Stimulated activated CD4-positive, alpha-beta T cell treated with anti-CD3 and anti-CD28 coated beads, Interleukin-4, amount 100 ng/mL, for 24 hours (primary cell): Measurements from ENCODE around the gene PEX11A.
"Not testable (repeated sequence)": the region's sequence is repeated elsewhere in the genome, so short reads cannot be mapped to it uniquely, and the experiment has no call there.

Experiments
- DNase-seq: peaks from one replicate; pipeline ENCODE4 v3.0.0-alpha.2; 2020

PEX11A gene, protein sequence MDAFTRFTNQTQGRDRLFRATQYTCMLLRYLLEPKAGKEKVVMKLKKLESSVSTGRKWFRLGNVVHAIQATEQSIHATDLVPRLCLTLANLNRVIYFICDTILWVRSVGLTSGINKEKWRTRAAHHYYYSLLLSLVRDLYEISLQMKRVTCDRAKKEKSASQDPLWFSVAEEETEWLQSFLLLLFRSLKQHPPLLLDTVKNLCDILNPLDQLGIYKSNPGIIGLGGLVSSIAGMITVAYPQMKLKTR

GRCh38 chr15:89690276-89691218 lies at the start of gene PEX11A, which contains the start of gene WDR93:
TSS of gene PEX11A (minus strand) at chr15:89690754. CDS start at chr15:89690632, 122 bp downstream.
TSS of gene WDR93 (plus strand) at chr15:89690811. CDS start at chr15:89701747, 10,936 bp downstream.
- peak; percentile 82 for DNase-seq

- DNase-seq, result peak; percentile 71
Observed at GRCh38 chr15:89740137-89740536, 49.6 kb upstream of the PEX11A start.

- DNase-seq, result no peak
Observed at GRCh38 chr15:89735773-89736172, 45.2 kb upstream of the PEX11A start.

GRCh38 chr15:89732451-89733172 lies 42.1 kb upstream of the PEX11A start:
- no peak for DNase-seq

GRCh38 chr15:89731275-89731674 lies 40.7 kb upstream of the PEX11A start:
- DNase-seq, result no peak

DNA sequence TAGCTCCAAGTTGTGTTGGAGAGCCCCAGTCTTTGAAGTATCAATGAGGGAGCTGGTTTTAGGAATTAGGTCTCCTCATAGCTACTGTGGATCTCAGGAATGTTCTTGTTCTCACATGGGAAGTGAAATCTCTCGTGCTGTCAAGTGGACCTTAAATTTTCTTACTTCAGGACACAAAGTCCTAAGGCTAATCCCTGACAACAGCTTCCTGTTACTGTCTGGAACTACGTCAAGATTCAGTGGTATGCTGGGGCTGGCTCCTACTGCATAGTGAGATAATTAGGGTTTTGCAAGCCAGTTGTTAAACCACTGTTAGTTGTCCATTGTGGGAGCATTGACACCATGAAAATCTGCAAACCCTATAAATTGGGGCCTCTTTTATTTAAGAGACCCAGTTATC lies 37.7 kb upstream of the PEX11A start:
- no peak for DNase-seq

- DNase-seq, result no peak
Observed at GRCh38 chr15:89725064-89725463, 34.5 kb upstream of the PEX11A start.

GRCh38 chr15:89724621-89725020 lies 34.1 kb upstream of the PEX11A start:
- DNase-seq, result no peak

- DNase-seq, result no peak
Observed at GRCh38 chr15:89723031-89723430, 32.5 kb upstream of the PEX11A start.

- no peak for DNase-seq
Observed at GRCh38 chr15:89714775-89715174, 24.2 kb upstream of the PEX11A start.

DNA sequence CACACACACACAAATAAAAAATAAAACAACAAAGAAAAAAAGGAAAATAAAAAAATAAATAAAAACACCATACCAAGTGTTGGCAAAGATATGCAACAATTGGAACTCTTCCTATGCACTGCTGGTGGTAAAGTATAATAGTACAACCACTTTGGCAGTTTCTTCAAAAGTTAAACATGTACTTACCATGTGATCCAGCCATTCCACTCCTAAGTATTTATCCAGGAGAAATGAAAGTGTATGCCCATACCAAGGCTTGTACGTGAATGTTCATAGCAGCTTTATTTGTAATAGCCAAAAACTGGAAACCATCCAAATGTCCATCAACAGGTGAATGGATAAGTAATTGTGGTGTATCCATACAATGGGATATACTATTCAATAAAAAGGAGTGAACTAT lies 17.0 kb upstream of the PEX11A start:
- no peak for DNase-seq

DNA sequence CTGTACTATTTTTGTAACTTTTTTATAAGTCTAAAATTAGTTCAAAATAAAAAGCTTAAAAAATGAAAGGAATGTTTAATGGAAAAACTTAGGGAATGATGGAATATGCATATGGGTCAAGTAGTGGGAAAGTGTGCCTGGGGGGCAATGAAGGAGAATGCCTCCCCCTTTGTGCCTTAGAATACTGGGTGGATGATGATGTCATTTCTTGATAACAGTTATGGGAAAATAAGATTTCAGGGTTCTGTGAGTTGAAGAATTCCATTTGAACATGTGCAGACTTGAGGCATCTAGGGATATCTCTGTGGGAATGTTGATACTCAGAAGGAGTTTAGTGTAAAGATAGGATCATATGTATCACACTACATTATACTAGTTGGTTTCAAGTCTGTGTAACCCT lies 13.9 kb upstream of the PEX11A start:
- DNase-seq, result no peak

DNA sequence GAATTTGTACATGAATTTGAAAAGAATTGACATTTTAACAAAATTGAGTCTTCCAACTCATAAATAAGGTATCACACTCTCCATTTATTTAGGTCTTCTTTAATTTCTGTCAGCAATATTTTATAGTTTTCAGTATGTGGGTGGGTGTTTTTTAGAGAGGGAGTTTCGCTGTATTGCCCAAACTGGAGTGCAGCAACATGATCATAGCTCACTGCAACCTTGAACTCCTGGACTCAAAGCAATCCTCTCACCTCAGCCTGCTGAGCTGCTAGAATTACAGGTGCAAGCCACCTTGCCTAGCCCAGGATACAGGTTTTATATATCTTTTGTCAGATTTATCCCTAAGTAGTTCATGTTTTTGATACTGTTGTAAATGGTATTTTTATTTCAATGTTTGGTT lies 4.6 kb upstream of the PEX11A start:
- no peak for DNase-seq

DNA sequence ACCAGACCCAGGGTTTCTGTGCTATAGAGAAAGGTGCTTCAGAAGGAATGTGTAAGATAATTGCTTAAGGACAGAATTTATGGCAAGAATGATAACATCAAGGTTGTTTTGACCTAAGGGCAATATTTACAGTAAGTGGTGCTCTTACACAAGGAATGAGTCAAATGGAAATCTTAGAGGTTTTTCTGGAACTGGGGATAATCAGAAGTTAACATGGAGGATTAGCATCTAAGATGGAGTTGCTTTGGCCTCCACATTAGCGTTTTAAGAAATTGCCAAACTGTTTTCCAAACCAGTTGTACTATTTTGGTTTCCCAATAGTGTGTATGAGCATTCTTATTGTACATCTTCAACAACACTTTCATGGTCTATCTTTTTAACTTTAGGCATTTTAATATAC lies 3.1 kb upstream of the PEX11A start:
- DNase-seq, result no peak

- no peak for DNase-seq
Observed at GRCh38 chr15:89693091-89693490, 2.5 kb upstream of the PEX11A start.

GRCh38 chr15:89689930-89690275 lies 651 bp downstream of the PEX11A start:
- DNase-seq, result not testable (repeated sequence)

GRCh38 chr15:89686522-89686921 lies 4.0 kb downstream of the PEX11A start:
- no peak for DNase-seq

DNA sequence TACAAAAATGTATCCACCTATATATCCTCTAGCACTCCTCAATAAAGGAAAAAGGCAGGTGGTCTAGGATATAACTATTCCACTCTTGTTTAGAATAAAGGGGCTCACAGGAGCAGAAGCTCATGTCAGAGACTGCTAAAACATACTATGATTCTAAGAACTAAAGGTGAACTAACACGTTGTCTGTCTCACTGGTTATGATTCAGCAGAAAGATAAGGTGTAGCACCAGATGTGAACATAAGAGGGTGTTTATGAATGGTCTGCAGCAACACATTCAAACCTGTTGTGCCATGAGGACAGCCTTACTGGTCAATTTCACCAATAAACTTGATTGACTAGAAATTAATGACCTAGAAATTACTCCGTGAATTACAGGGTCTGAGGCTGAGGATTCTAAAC lies 4.6 kb downstream of the PEX11A start:
- DNase-seq, result no peak

- no peak for DNase-seq
Observed at GRCh38 chr15:89681146-89681545, 9.4 kb downstream of the PEX11A start.

- no peak for DNase-seq
Observed at GRCh38 chr15:89680282-89680873, 10.2 kb downstream of the PEX11A start.

- no peak for DNase-seq
Observed at GRCh38 chr15:89679212-89679611, 11.3 kb downstream of the PEX11A start, which contains the start of gene PLIN1. TSS of gene PLIN1 (minus strand) at chr15:89679367. CDS start at chr15:89677489, 1,878 bp downstream.

GRCh38 chr15:89677381-89677780 lies 13.2 kb downstream of the PEX11A start:
- no peak for DNase-seq

- no peak for DNase-seq
Observed at GRCh38 chr15:89675606-89676005, 14.9 kb downstream of the PEX11A start.
